GM18498 (cell line): Measurements from ENCODE around the gene GTF3C1.

Experiments used
- ATAC-seq: cut with Tn5 transposase; IDR thresholded peaks from one replicate; pipeline ENCODE4 v1.9.1; 2021; ENCODE audit warnings: mild to moderate bottlenecking, moderate library complexity; ENCODE audit not compliant: unreplicated experiment

The GTF3C1 gene

DNA sequence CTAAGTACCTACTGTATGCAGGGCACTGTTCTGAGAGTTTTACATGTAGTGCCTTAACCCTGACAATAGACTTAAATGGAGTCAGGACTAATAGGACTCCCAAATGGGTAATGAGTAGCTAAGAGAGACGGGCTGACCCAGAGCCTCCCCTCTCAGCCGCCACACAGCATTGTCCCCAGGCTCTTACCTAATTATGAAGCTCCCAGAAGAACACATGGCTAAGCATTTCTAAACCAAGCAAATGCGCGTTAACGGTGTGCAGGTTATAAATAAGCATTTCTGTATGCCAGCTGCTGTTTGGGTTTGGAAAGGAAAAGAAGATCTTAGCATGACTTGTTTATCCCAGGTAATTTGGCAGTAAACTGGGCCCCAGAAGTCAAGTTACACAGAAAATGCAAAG lies 14.5 kb upstream of the GTF3C1 start:
- ATAC-seq, result no peak

DNA sequence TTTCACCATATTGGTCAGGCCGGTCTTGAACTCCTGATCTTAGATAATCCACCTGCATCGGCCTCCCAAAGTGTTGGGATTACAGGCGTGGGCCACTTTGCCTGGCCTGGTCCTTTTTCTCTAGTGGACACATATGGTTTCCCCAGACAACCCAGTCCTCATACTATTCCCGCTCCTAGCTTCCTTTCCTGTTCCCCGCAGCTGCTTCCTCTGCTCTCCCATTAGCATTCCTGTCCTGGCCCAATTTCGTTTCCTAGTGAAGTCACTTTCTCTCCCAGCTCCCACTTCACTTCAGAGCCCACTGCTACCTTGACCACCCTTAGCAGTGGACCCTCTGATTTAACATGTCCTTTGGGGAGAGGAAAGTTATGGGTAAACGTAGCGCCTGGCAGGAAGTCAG lies 11.5 kb upstream of the GTF3C1 start:
- ATAC-seq, result no peak

DNA sequence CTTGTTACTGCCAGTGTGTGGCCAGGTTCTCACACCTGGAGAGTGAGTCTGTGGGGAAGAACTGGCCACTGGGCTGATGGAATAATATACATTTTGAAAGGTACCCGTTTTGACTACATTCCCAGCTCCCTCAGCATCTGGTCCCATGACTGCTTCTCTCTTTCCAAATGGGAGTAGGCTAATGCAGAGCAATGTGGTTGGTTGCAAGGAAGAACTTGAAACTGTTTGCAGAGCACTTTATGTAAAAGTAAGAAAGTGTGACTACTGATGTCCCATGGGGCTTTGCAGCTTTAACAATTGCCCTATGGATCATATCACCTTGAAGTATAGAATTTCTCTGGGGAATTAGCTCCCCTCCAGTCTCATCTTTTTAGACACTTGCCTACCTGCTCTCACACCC lies 9.2 kb upstream of the GTF3C1 start:
- no peak for ATAC-seq

GRCh38 chr16:27558434-27558833 lies 8.7 kb upstream of the GTF3C1 start:
- no peak for ATAC-seq

- no peak for ATAC-seq
Observed at GRCh38 chr16:27556471-27556870, 6.8 kb upstream of the GTF3C1 start.

DNA sequence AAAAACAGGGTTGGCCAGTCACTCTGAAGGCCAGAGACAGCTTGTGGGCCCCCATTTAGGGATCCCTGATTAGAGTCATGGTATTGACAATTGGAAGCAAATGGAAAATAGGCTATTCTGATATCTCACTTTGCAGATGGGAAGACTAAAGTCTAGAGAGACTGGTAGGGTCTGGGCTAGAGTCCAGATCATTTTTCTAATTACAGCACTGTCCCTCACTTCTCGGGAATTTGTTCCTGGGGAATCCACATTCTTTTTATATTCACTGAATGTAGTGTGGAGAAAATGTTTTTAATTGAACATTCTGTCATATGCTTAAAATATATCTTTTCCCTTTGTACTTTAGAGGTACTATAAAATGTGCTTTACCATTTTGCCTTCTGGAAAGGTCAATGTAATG lies 1.3 kb upstream of the GTF3C1 start:
- no peak for ATAC-seq

- ATAC-seq, result no peak
Observed at GRCh38 chr16:27550582-27550920, 838 bp upstream of the GTF3C1 start.

- peak; percentile 28 for ATAC-seq
Observed at GRCh38 chr16:27549464-27549745, 308 bp downstream of the GTF3C1 start.

DNA sequence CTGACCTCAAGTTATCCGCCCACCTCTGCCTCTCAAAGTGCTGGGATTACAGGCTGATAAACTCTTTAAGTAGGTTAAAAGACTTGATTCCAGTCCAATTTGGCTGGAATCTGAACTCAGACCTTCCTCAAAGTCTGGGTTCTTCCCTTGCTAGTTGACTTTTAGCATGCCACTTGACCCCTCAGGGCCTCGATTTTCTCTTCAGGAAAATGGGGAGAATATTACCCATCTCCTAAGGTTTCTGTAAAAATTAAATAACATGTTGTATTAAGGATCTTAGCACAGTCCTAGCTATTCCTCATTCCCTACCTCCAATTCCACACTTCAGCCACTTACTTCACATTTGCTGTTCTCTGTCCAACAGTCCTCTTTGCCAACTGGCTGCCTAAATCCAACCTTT lies 1.9 kb downstream of the GTF3C1 start:
- no peak for ATAC-seq

DNA sequence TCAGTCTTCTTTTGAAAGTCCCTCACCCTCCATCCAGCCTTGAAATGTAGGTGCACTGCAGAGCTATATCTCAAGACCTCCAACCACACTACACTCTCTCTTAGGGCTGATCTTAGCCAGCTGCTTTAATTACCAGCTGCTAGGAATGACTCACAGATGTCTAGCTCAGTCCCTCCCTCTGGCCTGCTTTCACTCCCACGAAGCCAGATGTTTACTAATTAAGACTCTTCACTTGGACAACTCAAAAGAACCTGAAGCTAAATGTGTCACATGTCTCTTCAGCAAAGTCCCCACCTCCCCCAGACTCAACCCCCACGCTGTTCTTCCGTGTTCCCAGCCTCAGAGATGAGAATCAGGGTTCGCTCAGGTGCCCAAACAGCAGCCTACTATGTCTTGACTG lies 2.6 kb downstream of the GTF3C1 start:
- no peak for ATAC-seq

DNA sequence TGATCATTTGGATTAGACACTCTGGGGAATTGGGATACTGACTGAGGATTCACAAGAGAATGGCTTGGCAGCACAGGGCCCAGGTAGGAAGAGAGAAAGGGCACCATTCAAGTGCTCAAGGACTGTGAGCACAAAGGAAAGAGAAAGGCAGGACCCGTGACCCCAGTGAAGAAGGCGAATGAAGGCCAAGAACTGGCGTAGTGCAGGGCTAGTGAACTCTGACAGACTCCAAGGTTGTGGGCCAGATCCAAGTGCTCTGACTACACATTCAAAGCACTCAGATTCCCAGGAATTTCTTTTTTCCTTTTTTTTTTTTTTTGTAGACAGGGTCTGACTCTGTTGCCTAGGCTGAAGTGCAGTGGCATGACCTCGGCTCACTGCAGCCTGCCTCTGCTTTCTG lies 5.0 kb downstream of the GTF3C1 start:
- ATAC-seq, result no peak

GRCh38 chr16:27543801-27544200 lies 5.9 kb downstream of the GTF3C1 start:
- ATAC-seq, result no peak

- ATAC-seq, result no peak
Observed at GRCh38 chr16:27539636-27540035, 10.1 kb downstream of the GTF3C1 start.

DNA sequence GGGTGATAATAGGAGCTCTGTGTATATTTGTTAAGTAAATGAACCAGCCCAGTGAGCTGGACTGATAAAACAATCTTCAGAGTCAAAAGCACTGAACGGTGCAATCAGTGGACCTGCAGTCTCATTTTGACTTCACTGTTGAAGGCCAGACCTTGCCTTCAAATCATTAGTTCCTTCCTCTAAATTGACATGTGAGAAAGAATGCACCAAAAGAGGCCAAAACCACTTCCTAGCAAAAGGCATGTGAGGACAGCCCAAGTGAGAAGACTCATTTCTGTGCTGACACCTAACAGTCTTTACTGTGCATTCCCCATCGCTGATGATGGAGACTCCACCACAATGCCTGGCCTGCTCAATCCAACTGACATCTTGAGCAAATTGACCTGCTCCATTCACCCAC lies 10.6 kb downstream of the GTF3C1 start:
- ATAC-seq, result no peak

GRCh38 chr16:27538528-27538927 lies 11.2 kb downstream of the GTF3C1 start:
- no peak for ATAC-seq

- ATAC-seq, result no peak
Observed at GRCh38 chr16:27534256-27534655, 15.5 kb downstream of the GTF3C1 start.

DNA sequence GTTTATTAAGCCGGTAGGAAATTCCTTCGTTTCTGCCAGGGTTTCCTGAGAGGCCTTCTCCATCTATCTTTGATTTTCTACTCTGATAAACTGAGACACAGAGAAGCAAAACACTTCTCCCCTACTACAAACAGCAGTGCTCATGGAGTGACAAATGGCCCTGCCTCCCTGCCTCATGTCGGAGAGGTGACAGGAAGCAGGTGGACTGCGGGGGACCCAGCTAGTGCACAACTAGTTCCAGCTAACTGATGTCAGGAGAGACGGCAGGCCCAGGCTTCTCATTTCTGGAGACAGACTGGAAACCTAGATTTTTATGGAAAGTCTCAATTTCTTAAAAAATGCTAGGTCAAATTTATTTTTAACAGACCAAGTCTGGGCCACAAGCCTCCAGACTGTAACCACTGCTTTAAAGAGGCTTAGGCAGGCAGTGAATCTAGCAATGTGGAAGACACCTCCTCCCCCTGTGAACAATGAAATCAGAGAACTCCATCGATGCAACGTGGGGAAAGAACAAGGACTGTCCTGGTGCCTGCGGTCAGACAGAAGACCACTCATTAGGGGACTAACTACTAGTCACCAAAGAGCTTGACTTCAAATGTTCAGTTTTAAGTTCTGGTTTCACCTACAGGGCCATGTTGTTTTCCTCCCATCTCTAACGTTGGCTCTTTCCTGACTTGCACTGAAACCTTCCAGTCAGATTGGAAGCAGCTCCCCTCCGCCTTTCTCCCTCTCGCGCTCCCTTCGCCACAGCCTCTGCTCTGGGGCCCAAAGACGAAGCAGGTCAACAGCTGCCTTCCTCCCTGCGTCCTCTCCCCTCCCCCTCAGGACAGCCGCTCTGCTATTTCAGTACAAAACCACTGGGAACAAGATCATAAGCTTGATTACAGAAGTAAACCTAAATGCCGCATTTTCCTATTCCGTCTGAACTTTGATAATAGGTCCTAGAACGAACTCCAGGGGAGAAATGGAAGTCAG lies 17.6 kb downstream of the GTF3C1 start:
- ATAC-seq, result no peak

- no peak for ATAC-seq
Observed at GRCh38 chr16:27531186-27531585, 18.5 kb downstream of the GTF3C1 start.

DNA sequence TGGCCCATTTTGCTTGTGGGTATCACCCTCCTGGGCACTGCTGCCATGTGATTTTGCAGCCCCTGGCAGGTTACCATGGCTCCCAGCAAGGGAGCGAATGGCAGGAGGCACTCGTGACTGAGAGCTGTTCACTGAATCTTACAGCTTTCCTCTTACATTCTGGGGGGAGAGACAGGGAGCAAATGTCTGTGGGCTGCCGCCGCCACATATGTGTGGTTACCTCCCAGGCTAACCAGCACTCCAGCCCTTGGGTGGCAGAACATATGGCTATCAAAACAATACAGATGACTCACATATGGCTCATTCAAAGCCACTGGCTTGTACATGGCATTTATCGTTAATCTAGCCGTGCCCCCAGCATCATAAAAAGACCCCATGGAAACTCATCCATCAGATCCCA lies 19.8 kb downstream of the GTF3C1 start:
- ATAC-seq, result no peak

GRCh38 chr16:27528294-27528693 lies 21.4 kb downstream of the GTF3C1 start:
- ATAC-seq, result no peak

GRCh38 chr16:27526180-27526579 lies 23.5 kb downstream of the GTF3C1 start:
- no peak for ATAC-seq

- no peak for ATAC-seq
Observed at GRCh38 chr16:27522173-27522707, 27.5 kb downstream of the GTF3C1 start.
